PFSK-1 (cell line): ENCODE results near the gene CDPF1.

Experiments
- FOXP2 ChIP-seq: optimal IDR thresholded peaks from 2 replicates; pipeline ENCODE3; 2011; ENCODE audit warnings: borderline replicate concordance, control low read depth, inconsistent platforms; ENCODE audit not compliant: insufficient read depth; ENCODE audit errors: extremely low read length, extremely low read depth
- POLR2AphosphoS5 ChIP-seq: IDR thresholded peaks from 2 replicates; pipeline ENCODE4 v1.6.1; 2012; ENCODE audit warnings: low read depth, mild to moderate bottlenecking, control low read depth, low read length, moderate library complexity
- SIN3A ChIP-seq: IDR thresholded peaks from 2 replicates; pipeline ENCODE4 v1.6.1; 2012; ENCODE audit warnings: mild to moderate bottlenecking, low read length, moderate library complexity, borderline replicate concordance; ENCODE audit not compliant: insufficient read depth
- TAF1 ChIP-seq: IDR thresholded peaks from 2 replicates; pipeline ENCODE4 v1.6.1; 2012; ENCODE audit warnings: low read length, control low read depth, borderline replicate concordance; ENCODE audit not compliant: insufficient read depth
- TF ChIP-seq, protein P1 (sequence below), 2 experiments: IDR thresholded peaks; 2 replicates each; pipeline versions ENCODE4 v1.6.1 to v1.8.0; 2011 to 2012; ENCODE audit warnings: low read depth in 2 of 2, low read length in 2 of 2, control low read depth in 1 of 2, inconsistent platforms in 1 of 2, mild to moderate bottlenecking in 1 of 2, moderate library complexity in 1 of 2; ENCODE audit not compliant: insufficient read depth in 1 of 2

Gene CDPF1

DNA sequence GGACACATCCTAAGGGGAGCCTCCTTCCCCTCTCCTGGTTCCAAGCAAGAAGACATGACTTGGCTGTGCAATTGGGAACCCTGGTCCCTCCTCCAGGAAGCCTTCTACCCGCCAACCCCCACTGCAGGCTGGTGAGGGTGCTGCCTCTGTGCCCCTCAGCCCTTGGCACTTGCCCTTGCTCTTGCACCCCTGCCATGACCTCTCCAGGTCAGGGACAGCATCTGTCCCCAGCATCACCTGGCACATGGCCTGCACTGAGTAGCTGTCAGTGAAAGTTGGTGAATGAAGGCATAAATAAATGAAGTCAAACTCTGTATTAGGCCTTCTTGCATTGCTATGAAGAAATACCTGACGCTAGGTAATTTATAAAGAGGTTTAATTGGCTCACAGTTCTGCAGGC lies 44.7 kb upstream of the CDPF1 start:
- TF ChIP-seq POLR2AphosphoS5, result no peak
- no peak for TF ChIP-seq FOXP2
- TF ChIP-seq TAF1, result no peak
- TF ChIP-seq, protein P1, sequence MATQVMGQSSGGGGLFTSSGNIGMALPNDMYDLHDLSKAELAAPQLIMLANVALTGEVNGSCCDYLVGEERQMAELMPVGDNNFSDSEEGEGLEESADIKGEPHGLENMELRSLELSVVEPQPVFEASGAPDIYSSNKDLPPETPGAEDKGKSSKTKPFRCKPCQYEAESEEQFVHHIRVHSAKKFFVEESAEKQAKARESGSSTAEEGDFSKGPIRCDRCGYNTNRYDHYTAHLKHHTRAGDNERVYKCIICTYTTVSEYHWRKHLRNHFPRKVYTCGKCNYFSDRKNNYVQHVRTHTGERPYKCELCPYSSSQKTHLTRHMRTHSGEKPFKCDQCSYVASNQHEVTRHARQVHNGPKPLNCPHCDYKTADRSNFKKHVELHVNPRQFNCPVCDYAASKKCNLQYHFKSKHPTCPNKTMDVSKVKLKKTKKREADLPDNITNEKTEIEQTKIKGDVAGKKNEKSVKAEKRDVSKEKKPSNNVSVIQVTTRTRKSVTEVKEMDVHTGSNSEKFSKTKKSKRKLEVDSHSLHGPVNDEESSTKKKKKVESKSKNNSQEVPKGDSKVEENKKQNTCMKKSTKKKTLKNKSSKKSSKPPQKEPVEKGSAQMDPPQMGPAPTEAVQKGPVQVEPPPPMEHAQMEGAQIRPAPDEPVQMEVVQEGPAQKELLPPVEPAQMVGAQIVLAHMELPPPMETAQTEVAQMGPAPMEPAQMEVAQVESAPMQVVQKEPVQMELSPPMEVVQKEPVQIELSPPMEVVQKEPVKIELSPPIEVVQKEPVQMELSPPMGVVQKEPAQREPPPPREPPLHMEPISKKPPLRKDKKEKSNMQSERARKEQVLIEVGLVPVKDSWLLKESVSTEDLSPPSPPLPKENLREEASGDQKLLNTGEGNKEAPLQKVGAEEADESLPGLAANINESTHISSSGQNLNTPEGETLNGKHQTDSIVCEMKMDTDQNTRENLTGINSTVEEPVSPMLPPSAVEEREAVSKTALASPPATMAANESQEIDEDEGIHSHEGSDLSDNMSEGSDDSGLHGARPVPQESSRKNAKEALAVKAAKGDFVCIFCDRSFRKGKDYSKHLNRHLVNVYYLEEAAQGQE (IDR thresholded peaks at IDR 0.05; ENCODE audit: insufficient read depth in 1 of 2, low read depth in 2 of 2, low read length in 2 of 2), result no peak
- TF ChIP-seq SIN3A, result no peak

DNA sequence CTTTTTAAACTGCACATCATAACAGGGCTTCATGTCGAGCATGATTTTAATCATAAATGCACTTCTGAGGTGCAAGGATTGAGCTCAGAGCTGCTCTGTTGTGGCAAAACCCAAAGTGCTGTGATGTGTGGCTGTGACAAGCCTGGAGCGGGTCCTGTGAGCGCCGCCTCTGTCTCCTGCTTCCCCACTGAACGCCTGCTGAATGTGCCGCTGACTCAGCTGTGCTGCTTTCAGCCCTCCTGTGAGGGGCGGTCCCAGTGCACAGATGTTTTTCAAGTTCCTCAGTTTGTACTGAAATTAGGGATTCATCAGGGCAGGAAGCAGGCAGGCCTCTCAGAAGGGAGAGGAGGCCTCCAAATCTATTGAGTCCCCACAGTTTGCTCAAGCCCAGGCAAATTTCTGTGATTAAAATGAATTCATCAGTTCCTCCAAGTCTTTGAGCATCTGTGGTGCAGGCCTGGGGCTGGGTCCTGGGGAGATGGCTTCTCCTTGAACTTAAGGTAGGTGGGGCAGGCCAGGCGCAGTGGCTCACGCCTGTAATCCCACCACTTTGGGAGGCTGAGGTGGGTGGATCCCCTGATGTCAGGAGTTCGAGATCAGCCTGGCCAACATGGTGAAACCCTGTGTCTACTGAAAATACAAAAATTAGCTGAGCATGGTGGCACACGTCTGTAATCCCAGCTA lies 43.6 kb upstream of the CDPF1 start:
- no peak for TF ChIP-seq POLR2AphosphoS5
- TF ChIP-seq TAF1, result no peak

DNA sequence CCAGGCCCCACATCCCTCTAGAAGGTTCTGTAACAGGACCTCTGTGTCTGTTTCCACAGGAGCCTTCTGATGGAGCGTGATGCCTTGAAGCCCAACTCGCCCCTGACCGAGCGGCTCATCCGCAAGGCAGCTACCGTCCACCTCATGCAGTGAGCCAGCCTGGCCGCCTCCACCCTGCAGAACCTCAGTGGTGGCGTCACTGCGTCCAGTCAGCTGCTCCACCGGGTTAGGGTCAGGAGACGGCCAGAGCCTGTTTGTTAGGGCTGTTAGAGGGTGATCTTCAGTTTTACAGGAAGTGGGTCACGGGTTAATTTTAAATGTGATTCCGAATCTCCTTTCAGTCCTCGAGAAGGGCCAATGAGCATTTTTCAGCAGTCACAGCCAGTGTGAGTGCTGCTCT lies 42.6 kb upstream of the CDPF1 start:
- TF ChIP-seq, protein P1 (IDR thresholded peaks at IDR 0.05; ENCODE audit: insufficient read depth in 1 of 2, low read depth in 2 of 2, low read length in 2 of 2), result no peak
- no peak for TF ChIP-seq FOXP2
- TF ChIP-seq SIN3A, result no peak
- TF ChIP-seq POLR2AphosphoS5, result no peak
- no peak for TF ChIP-seq TAF1

DNA sequence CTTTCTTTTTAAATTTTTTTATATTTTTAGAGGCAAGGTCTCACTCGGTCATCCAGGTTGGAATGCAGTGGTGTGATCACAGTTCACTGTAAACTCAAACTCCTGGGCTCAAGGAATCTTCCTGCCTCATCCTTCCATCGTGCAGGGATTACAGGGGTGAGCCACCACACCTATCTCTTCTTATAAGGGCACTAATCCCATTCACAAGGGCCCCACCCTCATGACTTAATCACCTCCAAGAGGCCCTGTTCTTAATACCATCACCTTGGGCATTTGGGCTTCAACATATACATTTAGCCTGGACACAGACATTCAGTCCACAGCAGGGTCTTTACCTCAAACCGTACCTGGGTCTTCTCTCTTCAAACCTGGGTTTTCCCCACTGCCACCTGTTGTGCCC lies 42.1 kb upstream of the CDPF1 start:
- TF ChIP-seq FOXP2 (no peak), TAF1 (no peak), POLR2AphosphoS5 (no peak), SIN3A (no peak)
- TF ChIP-seq, protein P1 (IDR thresholded peaks at IDR 0.05; ENCODE audit: insufficient read depth in 1 of 2, low read depth in 2 of 2, low read length in 2 of 2), result no peak

DNA sequence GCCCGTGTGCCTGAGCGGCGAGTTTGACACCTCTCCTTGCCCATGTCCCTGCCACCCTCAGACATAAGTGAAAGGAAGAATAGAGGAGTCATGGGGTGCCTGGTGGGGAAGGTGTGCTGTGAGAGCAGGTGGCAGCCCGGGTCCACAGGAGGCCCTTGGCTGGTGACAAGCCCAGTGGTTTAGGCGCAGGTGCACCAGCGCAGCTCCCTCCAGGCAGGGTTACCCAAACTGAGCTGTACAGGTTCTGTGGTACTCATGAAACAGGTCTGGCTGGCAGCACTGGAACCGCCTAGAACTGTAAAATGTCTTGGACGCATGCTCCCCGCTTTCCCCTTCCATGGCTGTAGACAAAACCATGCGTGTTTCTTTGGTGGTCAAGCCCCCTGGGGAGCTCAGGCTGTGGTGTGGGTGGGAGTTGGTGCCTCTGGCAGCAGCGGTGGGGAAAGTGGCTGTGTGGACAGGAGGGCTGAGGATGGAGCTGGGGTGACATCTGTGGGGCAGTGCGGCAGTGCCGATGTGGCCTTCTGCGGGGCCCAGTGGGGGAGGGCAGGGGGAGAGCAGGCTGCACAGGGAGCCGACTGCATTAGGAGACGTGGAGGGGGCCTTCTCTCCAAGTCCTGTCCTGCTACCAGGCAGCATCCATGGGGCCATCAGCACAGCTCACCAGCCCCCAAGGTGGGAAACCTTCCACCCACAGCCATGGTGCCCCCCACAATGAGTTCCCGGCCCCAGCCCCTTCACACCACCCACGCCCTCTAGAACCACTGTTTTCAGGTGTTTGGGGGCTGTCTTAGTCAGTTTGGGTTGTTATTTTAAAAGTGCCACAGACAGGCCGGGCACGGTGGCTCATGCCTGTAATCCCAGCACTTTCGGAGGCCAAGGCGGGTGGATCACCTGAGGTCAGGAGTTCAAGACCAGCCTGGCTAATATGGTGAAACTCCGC lies 41.0 kb upstream of the CDPF1 start:
- TF ChIP-seq, protein P1 (IDR thresholded peaks at IDR 0.05; ENCODE audit: insufficient read depth in 1 of 2, low read depth in 2 of 2, low read length in 2 of 2), result no peak
- TF ChIP-seq FOXP2 (no peak), TAF1 (no peak), POLR2AphosphoS5 (no peak), SIN3A (no peak)
